B cell (primary cell): ENCODE data around the gene CAMK2B. TPM values are rescaled to one million over a fixed set of nuclear protein-coding genes. Genes with fewer than 3 reads are reported as not detected.

Experiments used
- ATAC-seq: fragments of 200-7000 bp; cut with Tn5 transposase; one replicate; pipeline ENCODE4 v1.10.0; 2021; ENCODE audit warnings: low read depth, mild to moderate bottlenecking, moderate number of reproducible peaks, moderate library complexity
- CTCF ChIA-PET: fragments of 350-600 bp; sonication (Branson Sonifier 250); formaldehyde crosslinking; loops from one replicate; lab custom pipeline; 2021; ENCODE audit warnings: antibody characterized with exemption, inconsistent platforms; lab: Charles Lee
- POLR2A ChIA-PET: fragments of 350-600 bp; sonication (Branson Sonifier 250); formaldehyde crosslinking; loops from one replicate; lab custom pipeline; 2021; ENCODE audit warnings: antibody characterized with exemption; lab: Charles Lee
- DNase-seq: peaks from one replicate; pipeline ENCODE4 v3.0.0; 2013
- H2AFZ ChIP-seq: 2 replicates; pipeline ENCODE4 v1.6.1; 2012; ENCODE audit warnings: mild to moderate bottlenecking, low read depth, low read length; ENCODE audit not compliant: insufficient read depth, poor library complexity, severe bottlenecking
- H3K27ac ChIP-seq, 2 donors: 1 replicate in 1 of 2; 2 replicates in 1 of 2; pipeline ENCODE4 v1.5.1; 2012 to 2013; ENCODE audit warnings: low read length in 2 of 2, mild to moderate bottlenecking in 2 of 2, moderate library complexity in 1 of 2
- H3K27me3 ChIP-seq, 4 experiments: fragments of 200-600 bp in 1 of 4; sonication (generic) in 1 of 4; replicated peaks in 1 of 4; 1 replicate in 2 of 4; 2 replicates in 2 of 4; pipeline versions ENCODE4 v1.6.1 to v1.7.0; 2013 to 2016; ENCODE audit warnings: low read length in 3 of 4, mild to moderate bottlenecking in 2 of 4, mixed read lengths in 1 of 4, moderate library complexity in 1 of 4; ENCODE audit not compliant: insufficient read depth in 4 of 4, control insufficient read depth in 3 of 4; ENCODE audit errors: control extremely low read depth in 1 of 4
- H3K36me3 ChIP-seq, 2 experiments: replicated peaks in 1 of 2; 1 replicate in 1 of 2; 2 replicates in 1 of 2; pipeline versions ENCODE4 v1.6.1 to v1.7.1; 2013; ENCODE audit warnings: low read length in 1 of 2; ENCODE audit not compliant: insufficient read depth in 2 of 2, control insufficient read depth in 1 of 2; ENCODE audit errors: control extremely low read depth in 1 of 2, extremely low read depth in 1 of 2
- H3K4me1 ChIP-seq, 2 donors: fragments of 200-600 bp in 1 of 2; sonication (generic) in 1 of 2; 1 replicate in 1 of 2; 2 replicates in 1 of 2; pipeline versions ENCODE4 v1.5.1 to v1.6.1; 2013 to 2017; ENCODE audit warnings: low read length in 2 of 2; ENCODE audit not compliant: control insufficient read depth in 2 of 2, insufficient read depth in 2 of 2
- H3K4me2 ChIP-seq: replicated peaks from 2 replicates; pipeline ENCODE3; 2012; ENCODE audit warnings: mild to moderate bottlenecking, low read depth, low read length; ENCODE audit not compliant: poor library complexity, severe bottlenecking
- H3K4me3 ChIP-seq, 5 experiments: fragments of 200-600 bp in 1 of 5; sonication (generic) in 1 of 5; 1 replicate in 3 of 5; 2 replicates in 2 of 5; pipeline versions ENCODE4 v1.5.1 to v1.7.0; 2011 to 2016; ENCODE audit warnings: low read length in 4 of 5, mild to moderate bottlenecking in 4 of 5, low read depth in 2 of 5, control low read depth in 1 of 5, moderate library complexity in 1 of 5; ENCODE audit not compliant: insufficient read depth in 1 of 5; ENCODE audit errors: control extremely low read depth in 1 of 5, extremely low read depth in 1 of 5
- H3K79me2 ChIP-seq: fragments of 200-600 bp; sonication (generic); one replicate; pipeline ENCODE4 v1.6.0; 2016; ENCODE audit warnings: low read length; ENCODE audit not compliant: control insufficient read depth, insufficient read depth
- H3K9ac ChIP-seq: fragments of 200-600 bp; sonication (generic); 2 replicates; pipeline ENCODE4 v1.6.1; 2017; ENCODE audit warnings: mild to moderate bottlenecking, low read length, moderate library complexity
- H3K9me3 ChIP-seq, 3 donors: one replicate each; pipeline versions ENCODE4 v1.6.1 to v1.7.1; 2013; ENCODE audit warnings: low read length in 2 of 3; ENCODE audit not compliant: control insufficient read depth in 2 of 3, insufficient read depth in 1 of 3; ENCODE audit errors: control extremely low read depth in 1 of 3
- H4K20me1 ChIP-seq: 2 replicates; pipeline ENCODE4 v1.6.0; 2012; ENCODE audit warnings: mild to moderate bottlenecking, low read length; ENCODE audit not compliant: insufficient read depth, control insufficient read depth, poor library complexity, severe bottlenecking
- H3K27ac Mint-ChIP-seq: one replicate; pipeline ENCODE4 v1.8.0; 2021; ENCODE audit warnings: mixed read lengths
- H3K27me3 Mint-ChIP-seq: one replicate; pipeline ENCODE4 v1.8.0; 2021; ENCODE audit warnings: mixed read lengths
- H3K4me1 Mint-ChIP-seq: one replicate; pipeline ENCODE4 v1.8.0; 2021; ENCODE audit warnings: mixed read lengths
- H3K4me3 Mint-ChIP-seq: one replicate; pipeline ENCODE4 v1.8.0; 2021; ENCODE audit warnings: mixed read lengths
- H3K9me3 Mint-ChIP-seq: one replicate; pipeline ENCODE4 v1.8.0; 2022; ENCODE audit warnings: mixed read lengths; ENCODE audit not compliant: insufficient read depth
- CTCF ChIP-seq: fragments of 200-600 bp; IDR thresholded peaks from one replicate; pipeline ENCODE4 v1.8.0; 2022; ENCODE audit warnings: antibody characterized with exemption, mild to moderate bottlenecking
- EZH2 ChIP-seq: IDR thresholded peaks from 2 replicates; pipeline ENCODE4 v1.6.1; 2012; ENCODE audit warnings: borderline replicate concordance, low read depth, mild to moderate bottlenecking, moderate library complexity, low read length; ENCODE audit not compliant: insufficient read depth, poor library complexity, severe bottlenecking
- WGBS: methylation state at CpG from one replicate; pipeline ENCODE4 v1.1.5; 2013; ENCODE audit warnings: missing lambda C conversion rate; ENCODE audit not compliant: insufficient coverage; 5-methylcytosine and 5-hydroxymethylcytosine counted together
- intact Hi-C: fragments of 100-400 bp; cut with micrococcal nuclease; formaldehyde crosslinking; loops from one replicate; pipeline ENCODE4 v1.10.0; 2022
- polyA plus RNA-seq: library from polyadenylated mRNA; depleted of rRNA; stranded (reverse); fragments of >200 nt; gene quantifications from 2 replicates; pipeline ENCODE4 v1.2.3, GENCODE V29; 2012
- total RNA-seq, 2 donors: library from RNA; stranded (reverse); fragments of 120-200 nt in 1 of 2; gene quantifications; 1 replicate in 1 of 2; 2 replicates in 1 of 2; pipeline versions ENCODE4 v1.2.3 to v1.2.4, GENCODE V29; 2013 to 2022

Gene CAMK2B
- total and polyA plus RNA-seq, 2 donors (not counting 1 experiment from before 2014, with no cell fraction given), result 0.42 TPM; not detected in 1

DNA sequence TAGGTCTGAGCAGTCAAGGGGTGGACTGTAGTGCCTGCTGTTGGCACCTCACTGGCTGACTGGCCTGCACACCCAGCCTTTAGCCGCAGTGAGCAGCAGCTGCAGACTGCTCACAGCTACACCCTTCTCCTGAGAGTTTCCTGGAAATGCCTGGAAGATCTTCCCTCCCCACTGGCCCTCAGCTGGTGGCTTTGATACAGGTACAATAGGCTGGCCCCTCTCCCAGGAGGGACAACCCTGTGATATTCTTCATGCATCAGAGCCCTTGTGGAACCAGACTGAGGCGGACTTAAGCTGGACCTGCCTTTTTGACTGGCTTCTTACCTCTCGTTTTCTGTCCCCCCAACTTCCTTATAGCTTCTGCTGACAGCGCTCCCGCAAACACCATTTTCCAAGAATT lies 142.6 kb downstream of the CAMK2B start:
- no peak overlapping the region for H3K27ac ChIP-seq
- no peaks in the 10 kb centered on the region for H3K79me2 ChIP-seq
- DNase-seq, result no peak
- H3K9ac ChIP-seq, result no peak overlapping the region
- no peaks in the 10 kb centered on the region for H3K4me1 ChIP-seq
- no peaks in the 10 kb centered on the region for H4K20me1 ChIP-seq
- H2AFZ ChIP-seq, result no peak overlapping the region
- intact Hi-C loops, result no loop called here
- Mint-ChIP-seq H3K4me3 (no peak overlapping the region), H3K4me1 (no peaks in the 10 kb centered on the region), H3K27me3 (peaks cover 28% of the 10 kb centered on the region), H3K27ac (no peak overlapping the region), H3K9me3 (peaks cover 2% of the 10 kb centered on the region)
- no peaks in the 10 kb centered on the region for H3K36me3 ChIP-seq
- POLR2A ChIA-PET, result no interaction called here
- peaks cover 0 to 8% (median 0%) of the 10 kb centered on the region in 3 donors for H3K9me3 ChIP-seq
- ATAC-seq, result no peak
- peaks cover 0 to 9% (median 0%) of the 10 kb centered on the region in 4 experiments for H3K27me3 ChIP-seq
- WGBS, result 82% methylated on average over 5 of the region's 5 CpGs
- no peak for TF ChIP-seq CTCF
- no peak overlapping the region for H3K4me2 ChIP-seq
- no peak overlapping the region for H3K4me3 ChIP-seq
- CTCF ChIA-PET, result interaction anchor here (1.0 kb wide), 1 partner anchor 14 kb away, joined by 3 read pairs; no protein-coding TSS in a partner anchor

DNA sequence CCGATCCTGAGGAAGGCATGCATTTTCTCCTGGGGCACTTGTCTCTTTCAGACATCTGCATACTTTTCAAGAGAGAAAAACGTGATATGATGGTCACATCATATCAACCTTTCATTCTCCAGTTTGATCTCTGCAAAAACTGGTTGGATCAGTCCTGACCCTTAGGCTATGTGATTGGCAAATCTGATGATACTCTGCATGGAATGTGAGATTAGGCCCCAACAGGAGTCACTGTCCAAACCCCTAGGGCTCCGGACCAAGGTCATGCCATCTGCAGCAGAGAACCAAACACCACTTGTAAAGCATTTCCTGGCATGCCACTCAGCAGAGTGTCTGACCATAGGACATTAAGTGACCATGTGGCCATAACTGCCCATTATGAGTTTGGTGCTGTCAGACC lies 144.8 kb downstream of the CAMK2B start:
- Histone ChIP-seq H3K4me2 (no peak overlapping the region), H3K4me1 (no peaks in the 10 kb centered on the region), H3K79me2 (no peaks in the 10 kb centered on the region), H3K9ac (no peak overlapping the region), H2AFZ (no peak overlapping the region), H3K27me3 (peaks cover 0 to 21% (median 1%) of the 10 kb centered on the region in 4 experiments), H3K27ac (no peak overlapping the region), H3K36me3 (no peaks in the 10 kb centered on the region), H3K9me3 (peaks cover 0 to 8% (median 0%) of the 10 kb centered on the region in 3 donors), H4K20me1 (no peaks in the 10 kb centered on the region), H3K4me3 (no peak overlapping the region)
- WGBS, result 100% methylated on average over 1 of the region's 3 CpGs
- ChIA-PET CTCF (no interaction called here), POLR2A (no interaction called here)
- ATAC-seq (no peak), DNase-seq (no peak)
- H3K27ac Mint-ChIP-seq, result no peak overlapping the region
- TF ChIP-seq EZH2, result no peak
- no peak for TF ChIP-seq CTCF
- H3K9me3 Mint-ChIP-seq, result peaks cover 2% of the 10 kb centered on the region
- H3K27me3 Mint-ChIP-seq, result peaks cover 39% of the 10 kb centered on the region
- no peak overlapping the region for H3K4me3 Mint-ChIP-seq
- H3K4me1 Mint-ChIP-seq, result no peaks in the 10 kb centered on the region
- intact Hi-C loops, result no loop called here
